Neural progenitor cell (in vitro differentiated cells): ENCODE measurements around the gene COPA. TPM values are rescaled to one million over a fixed set of nuclear protein-coding genes. Genes with fewer than 3 reads are reported as not detected.

Experiments
- DNase-seq: peaks from one replicate; pipeline ENCODE4 v3.0.0-alpha.2; 2016; ENCODE audit warnings: low spot score
- H2AFZ ChIP-seq: fragments of 200-600 bp; sonication (generic); replicated peaks from 2 replicates; pipeline ENCODE4 v1.6.1; 2016; ENCODE audit warnings: antibody characterized with exemption
- H3F3A ChIP-seq: fragments of 200-600 bp; sonication (generic); 2 replicates; pipeline ENCODE4 v1.6.1; 2016; ENCODE audit warnings: antibody characterized with exemption, low read depth
- H3K27ac ChIP-seq: fragments of 200-600 bp; sonication (generic); 2 replicates; pipeline ENCODE4 v1.5.1; 2016; ENCODE audit warnings: mild to moderate bottlenecking
- H3K27me3 ChIP-seq: fragments of 200-600 bp; sonication (generic); 2 replicates; pipeline ENCODE4 v1.6.1; 2016; ENCODE audit warnings: mild to moderate bottlenecking, moderate library complexity
- H3K36me3 ChIP-seq: fragments of 200-600 bp; sonication (generic); 2 replicates; pipeline ENCODE4 v1.5.1; 2016
- H3K4me1 ChIP-seq: fragments of 200-600 bp; sonication (generic); 2 replicates; pipeline ENCODE4 v1.6.1; 2016; ENCODE audit warnings: mixed run types
- H3K4me2 ChIP-seq: fragments of 200-600 bp; sonication (generic); 2 replicates; pipeline ENCODE4 v1.6.1; 2016
- H3K4me3 ChIP-seq: fragments of 200-600 bp; sonication (generic); 2 replicates; pipeline ENCODE4 v1.5.1; 2016
- H3K79me2 ChIP-seq: fragments of 200-600 bp; sonication (generic); 2 replicates; pipeline ENCODE4 v1.6.1; 2016; ENCODE audit warnings: low read depth
- H3K9ac ChIP-seq: fragments of 200-600 bp; sonication (generic); 2 replicates; pipeline ENCODE4 v1.6.1; 2016
- H3K9me3 ChIP-seq: fragments of 200-600 bp; sonication (generic); 2 replicates; pipeline ENCODE4 v1.5.1; 2016; ENCODE audit warnings: low read depth
- H4K20me1 ChIP-seq: fragments of 200-600 bp; sonication (generic); 2 replicates; pipeline ENCODE4 v1.6.1; 2016; ENCODE audit warnings: low read depth
- H3K27ac Mint-ChIP-seq: 3 replicates; pipeline ENCODE4 v1.8.0; 2021; ENCODE audit warnings: mixed read lengths
- H3K27me3 Mint-ChIP-seq: 2 replicates; pipeline ENCODE4 v1.8.0; 2022; ENCODE audit warnings: low read depth, mild to moderate bottlenecking, inconsistent platforms, moderate library complexity, mixed read lengths; ENCODE audit not compliant: insufficient read depth
- H3K36me3 Mint-ChIP-seq: 3 replicates; pipeline ENCODE4 v1.8.0; 2021; ENCODE audit warnings: mixed read lengths
- H3K4me1 Mint-ChIP-seq: 3 replicates; pipeline ENCODE4 v1.8.0; 2021; ENCODE audit warnings: mixed read lengths
- H3K4me3 Mint-ChIP-seq: 3 replicates; pipeline ENCODE4 v1.8.0; 2021; ENCODE audit warnings: mild to moderate bottlenecking, moderate library complexity, mixed read lengths
- H3K9me3 Mint-ChIP-seq: 3 replicates; pipeline ENCODE4 v1.8.0; 2020; ENCODE audit warnings: mixed read lengths
- EZH2 ChIP-seq: fragments of 200-600 bp; sonication (generic); IDR thresholded peaks from 2 replicates; pipeline ENCODE4 v1.6.1; 2017; ENCODE audit warnings: antibody characterized with exemption, mild to moderate bottlenecking, moderate library complexity
- EZH2phosphoT487 ChIP-seq: fragments of 200-600 bp; sonication (generic); IDR thresholded peaks from 2 replicates; pipeline ENCODE4 v1.6.1; 2017; ENCODE audit warnings: antibody characterized with exemption
- total RNA-seq: library from RNA; depleted of rRNA; stranded (reverse); fragments of >200 nt; gene quantifications from 2 replicates; pipeline ENCODE4 v1.2.3, GENCODE V29; 2015; ENCODE audit warnings: low replicate concordance
- TF ChIP-seq, protein P1 (sequence below): fragments of 200-600 bp; sonication (generic); IDR thresholded peaks from 2 replicates; pipeline ENCODE4 v1.5.1; 2017; ENCODE audit warnings: antibody characterized with exemption, mild to moderate bottlenecking

COPA gene
- total RNA-seq, 1 donor from 2014 or later = 82.6 TPM

- Mint-ChIP-seq H3K27ac (no peak overlapping the region), H3K4me3 (no peak overlapping the region), H3K4me1 (no peaks in the 10 kb centered on the region), H3K27me3 (no peaks in the 10 kb centered on the region), H3K9me3 (no peaks in the 10 kb centered on the region), H3K36me3 (peaks cover 32% of the 10 kb centered on the region)
- TF ChIP-seq, protein P1, sequence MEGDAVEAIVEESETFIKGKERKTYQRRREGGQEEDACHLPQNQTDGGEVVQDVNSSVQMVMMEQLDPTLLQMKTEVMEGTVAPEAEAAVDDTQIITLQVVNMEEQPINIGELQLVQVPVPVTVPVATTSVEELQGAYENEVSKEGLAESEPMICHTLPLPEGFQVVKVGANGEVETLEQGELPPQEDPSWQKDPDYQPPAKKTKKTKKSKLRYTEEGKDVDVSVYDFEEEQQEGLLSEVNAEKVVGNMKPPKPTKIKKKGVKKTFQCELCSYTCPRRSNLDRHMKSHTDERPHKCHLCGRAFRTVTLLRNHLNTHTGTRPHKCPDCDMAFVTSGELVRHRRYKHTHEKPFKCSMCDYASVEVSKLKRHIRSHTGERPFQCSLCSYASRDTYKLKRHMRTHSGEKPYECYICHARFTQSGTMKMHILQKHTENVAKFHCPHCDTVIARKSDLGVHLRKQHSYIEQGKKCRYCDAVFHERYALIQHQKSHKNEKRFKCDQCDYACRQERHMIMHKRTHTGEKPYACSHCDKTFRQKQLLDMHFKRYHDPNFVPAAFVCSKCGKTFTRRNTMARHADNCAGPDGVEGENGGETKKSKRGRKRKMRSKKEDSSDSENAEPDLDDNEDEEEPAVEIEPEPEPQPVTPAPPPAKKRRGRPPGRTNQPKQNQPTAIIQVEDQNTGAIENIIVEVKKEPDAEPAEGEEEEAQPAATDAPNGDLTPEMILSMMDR = no peak
- no peak for TF ChIP-seq EZH2phosphoT487
- no peak for TF ChIP-seq EZH2
- H3K27ac ChIP-seq = peak overlapping the region; percentile 9
- H3K9ac ChIP-seq = peak overlapping the region; percentile 28
- H3K9me3 ChIP-seq = no peaks in the 10 kb centered on the region
- H3K79me2 ChIP-seq = no peaks in the 10 kb centered on the region
- DNase-seq = peak; percentile 58
- peak overlapping the region; percentile 15 for H3K4me2 ChIP-seq
- peaks cover 9% of the 10 kb centered on the region for H3K4me1 ChIP-seq
- peaks cover 13% of the 10 kb centered on the region for H4K20me1 ChIP-seq
- peaks cover 9% of the 10 kb centered on the region for H3F3A ChIP-seq
- H3K27me3 ChIP-seq = no peaks in the 10 kb centered on the region
- H3K36me3 ChIP-seq = peaks cover 19% of the 10 kb centered on the region
- no peak overlapping the region for H3K4me3 ChIP-seq
- no peak overlapping the region for H2AFZ ChIP-seq
Measured at GRCh38 chr1:160307118-160307791, 35.8 kb downstream of the COPA start.

DNA sequence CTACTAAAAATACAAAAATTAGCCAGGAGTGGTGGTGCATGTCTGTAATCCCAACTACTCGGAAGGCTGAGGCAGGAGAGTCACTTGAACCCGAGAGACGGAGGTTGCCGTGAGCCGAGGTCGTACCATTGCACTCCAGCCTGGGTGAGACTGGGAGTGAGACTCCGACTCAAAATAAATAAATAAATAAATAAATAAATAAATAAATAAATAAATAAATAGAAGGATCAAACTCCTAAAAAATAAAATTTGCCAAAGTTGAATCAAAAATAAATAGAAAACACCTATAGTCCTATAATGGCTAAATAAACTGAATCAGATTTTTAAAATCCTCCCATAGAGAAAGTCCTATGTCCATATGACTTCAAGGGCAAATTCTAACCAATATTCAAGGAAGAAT is 42.9 kb downstream of the COPA start:
- Histone ChIP-seq H4K20me1 (no peaks in the 10 kb centered on the region), H2AFZ (no peak overlapping the region), H3K4me1 (no peaks in the 10 kb centered on the region), H3K9me3 (no peaks in the 10 kb centered on the region), H3K4me2 (no peak overlapping the region), H3K27me3 (no peaks in the 10 kb centered on the region), H3F3A (no peaks in the 10 kb centered on the region), H3K27ac (no peak overlapping the region), H3K4me3 (no peak overlapping the region), H3K79me2 (no peaks in the 10 kb centered on the region), H3K36me3 (peaks cover 26% of the 10 kb centered on the region), H3K9ac (no peak overlapping the region)
- Mint-ChIP-seq H3K36me3 (peaks cover 32% of the 10 kb centered on the region), H3K9me3 (no peaks in the 10 kb centered on the region), H3K4me1 (no peaks in the 10 kb centered on the region), H3K27me3 (no peaks in the 10 kb centered on the region), H3K4me3 (no peak overlapping the region), H3K27ac (no peak overlapping the region)
- TF ChIP-seq EZH2phosphoT487 (no peak), EZH2 (no peak)
- TF ChIP-seq, protein P1 = no peak
- DNase-seq = no peak

DNA sequence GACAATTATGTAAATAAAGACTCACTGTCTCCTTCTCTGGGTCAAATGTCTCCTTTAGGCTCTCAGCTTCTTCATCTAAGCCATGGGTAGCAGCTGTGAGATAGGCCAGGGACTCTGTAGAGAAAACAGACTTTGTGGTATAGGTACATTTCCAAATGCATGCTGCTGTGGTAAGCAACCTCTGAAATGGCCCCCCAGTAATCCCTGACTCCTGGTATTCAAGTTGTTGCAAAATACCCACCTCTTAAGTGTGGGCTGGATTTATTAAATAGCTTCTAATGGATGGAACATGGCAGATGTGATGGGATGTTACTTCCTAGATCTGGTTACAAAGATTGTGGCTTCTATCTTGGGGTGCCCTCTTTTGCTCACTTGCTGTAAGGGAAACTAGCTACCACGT is 47.0 kb downstream of the COPA start:
- Mint-ChIP-seq H3K9me3 (no peaks in the 10 kb centered on the region), H3K36me3 (peaks cover 41% of the 10 kb centered on the region), H3K27ac (no peak overlapping the region), H3K27me3 (no peaks in the 10 kb centered on the region), H3K4me1 (no peaks in the 10 kb centered on the region), H3K4me3 (no peak overlapping the region)
- Histone ChIP-seq H2AFZ (no peak overlapping the region), H3K79me2 (no peaks in the 10 kb centered on the region), H3K9ac (no peak overlapping the region), H3K27me3 (no peaks in the 10 kb centered on the region), H3K36me3 (peaks cover 26% of the 10 kb centered on the region), H3K9me3 (no peaks in the 10 kb centered on the region), H3K4me2 (no peak overlapping the region), H3F3A (peaks cover 14% of the 10 kb centered on the region), H3K27ac (no peak overlapping the region), H3K4me1 (no peaks in the 10 kb centered on the region), H4K20me1 (no peaks in the 10 kb centered on the region), H3K4me3 (no peak overlapping the region)
- no peak for TF ChIP-seq EZH2
- TF ChIP-seq, protein P1 = no peak
- no peak for TF ChIP-seq EZH2phosphoT487
- no peak for DNase-seq
